K562 (cell line): ENCODE results near the gene TMEM203. TPM values are rescaled to one million over a fixed set of nuclear protein-coding genes. Genes with fewer than 3 reads are reported as not detected.

Experiments
- ARID2 ChIP-seq: fragments of 450-650 bp; IDR thresholded peaks from 2 replicates; pipeline ENCODE4 v1.6.1; 2017; ENCODE audit warnings: antibody characterized with exemption, mild to moderate bottlenecking
- CC2D1A ChIP-seq: fragments of 450-650 bp; IDR thresholded peaks from 2 replicates; pipeline ENCODE4 v1.6.1; 2017; ENCODE audit warnings: mild to moderate bottlenecking
- CHAMP1 ChIP-seq: fragments of 450-650 bp; IDR thresholded peaks from 2 replicates; pipeline ENCODE4 v1.6.1; 2016; ENCODE audit warnings: mild to moderate bottlenecking
- ELF2 ChIP-seq: fragments of 250-450 bp; sonication (Bioruptor Pico); IDR thresholded peaks from 2 replicates; pipeline ENCODE4 v1.5.0; 2021; ENCODE audit warnings: mild to moderate bottlenecking
- FOXK2 ChIP-seq, 2 experiments: fragments of 450-650 bp; IDR thresholded peaks in 1 of 2; conservative IDR thresholded peaks in 1 of 2; 2 replicates each; pipeline ENCODE4 v1.6.1; 2016; ENCODE audit warnings: low read depth in 2 of 2, mild to moderate bottlenecking in 1 of 2
- GATAD2A ChIP-seq: fragments of 450-650 bp; IDR thresholded peaks from 2 replicates; pipeline ENCODE4 v1.6.1; 2017
- GTF3C2 ChIP-seq: IDR thresholded peaks from 3 replicates; pipeline ENCODE4 v1.6.1; 2011; ENCODE audit warnings: borderline replicate concordance, mild to moderate bottlenecking, moderate library complexity; ENCODE audit not compliant: insufficient read length; ENCODE audit errors: extremely low read depth
- HDAC3 ChIP-seq: fragments of 450-650 bp; IDR thresholded peaks from 2 replicates; pipeline ENCODE4 v1.6.1; 2018; ENCODE audit warnings: borderline replicate concordance, mild to moderate bottlenecking, moderate library complexity; ENCODE audit not compliant: partially characterized antibody
- MAFF ChIP-seq: IDR thresholded peaks from 2 replicates; pipeline ENCODE4 v1.6.1; 2012; ENCODE audit warnings: low read length, improper control_type of control experiment
- TCFL5 ChIP-seq: fragments of 250-450 bp; sonication (Bioruptor Pico); conservative IDR thresholded peaks from 2 replicates; pipeline ENCODE4 v1.6.1; 2021; ENCODE audit warnings: mild to moderate bottlenecking, moderate library complexity, matching md5 sums
- USF1 ChIP-seq: sonication (generic); formaldehyde crosslinking; IDR thresholded peaks from 2 replicates; pipeline ENCODE4 v1.9.0; 2022; ENCODE audit warnings: mild to moderate bottlenecking, missing genetic modification reagents
- ZNF175 ChIP-seq: fragments of 200-800 bp; sonication (Bioruptor generic); IDR thresholded peaks from 2 replicates; pipeline ENCODE4 v1.6.1; 2016; ENCODE audit warnings: low read depth, mild to moderate bottlenecking, missing genetic modification characterization, missing compliant biosample characterization
- ZNF398 ChIP-seq: fragments of 250-450 bp; sonication (Bioruptor Pico); IDR thresholded peaks from 2 replicates; pipeline ENCODE4 v1.8.0; 2021; ENCODE audit warnings: moderate library complexity, mild to moderate bottlenecking, inconsistent platforms
- ZNF445 ChIP-seq: fragments of 250-450 bp; sonication (Bioruptor Pico); IDR thresholded peaks from 2 replicates; pipeline ENCODE4 v1.4.0; 2020; ENCODE audit warnings: low read depth, mild to moderate bottlenecking, moderate library complexity
- ZNF518B ChIP-seq: fragments of 250-450 bp; sonication (Bioruptor Pico); IDR thresholded peaks from 2 replicates; pipeline ENCODE4 v1.5.0; 2021; ENCODE audit warnings: mild to moderate bottlenecking, moderate library complexity
- polyA plus RNA-seq, 8 experiments: library from polyadenylated mRNA; depleted of rRNA in 4 of 8; stranded (reverse) in 5 of 8; unstranded in 3 of 8; fragments of >200 nt; fragmentation: Nextera tagmentation in 2 of 8; fragmentation: Illumina TruSeq in 1 of 8; extraction: Ambion mirVana in 2 of 8; extraction: Trizol in 1 of 8; gene quantifications; 2 replicates each; pipeline versions ENCODE4 v1.2.1 to v1.2.3, GENCODE V29; 2011 to 2014; ENCODE audit warnings: inconsistent platforms in 1 of 8, missing spikeins in 1 of 8
- total RNA-seq, 7 experiments: library from RNA; depleted of rRNA in 6 of 7; stranded (reverse); fragments of >200 nt in 6 of 7; fragmentation: Illumina TruSeq in 2 of 7; extraction: Trizol in 2 of 7; gene quantifications; 2 replicates each; pipeline versions ENCODE4 v1.2.1 to v1.2.3, GENCODE V29; 2011 to 2021; ENCODE audit warnings: low replicate concordance in 1 of 7

The TMEM203 gene
- total and polyA plus RNA-seq, 9 of the 15 experiments (the other 6 are each of a cell fraction or from before 2014, with no cell fraction given) = 8.8 to 59.5 (median 37.6) TPM

- TF ChIP-seq GATAD2A (no peak), FOXK2 (conservative IDR thresholded peaks at IDR 0.05 in 1 of 2, IDR thresholded peaks at IDR 0.05 in 1 of 2; ENCODE audit: low read depth in 2 of 2) (no peak), MAFF (no peak), CHAMP1 (no peak), ZNF398 (CRISPR knock-in tag) (no peak), HDAC3 (no peak), CC2D1A (no peak), ZNF175 (no peak), USF1 (CRISPR knock-in tag) (no peak), ZNF518B (CRISPR knock-in tag) (no peak), ELF2 (no peak), ARID2 (no peak), ZNF445 (CRISPR knock-in tag) (no peak), TCFL5 (CRISPR knock-in tag) (no peak), GTF3C2 (no peak)
Observed at GRCh38 chr9:137217276-137218211, 12.1 kb upstream of the TMEM203 start (continued).
